HG03060 (cell line): ENCODE results near the gene PHACTR2.

Experiments
- ATAC-seq: cut with Tn5 transposase; IDR thresholded peaks from one replicate; pipeline ENCODE4 v1.9.1; 2021; ENCODE audit warnings: low read depth, moderate number of reproducible peaks; ENCODE audit not compliant: unreplicated experiment

Gene PHACTR2

GRCh38 chr6:143802833-143803565 is 125.2 kb downstream of the PHACTR2 start:
- no peak for ATAC-seq

- no peak for ATAC-seq
Measured at GRCh38 chr6:143803769-143804568, 126.2 kb downstream of the PHACTR2 start.

GRCh38 chr6:143804835-143805239 is 127.1 kb downstream of the PHACTR2 start:
- no peak for ATAC-seq

- ATAC-seq: no peak
Measured at GRCh38 chr6:143806282-143807102, 128.7 kb downstream of the PHACTR2 start.

- no peak for ATAC-seq
Measured at GRCh38 chr6:143807103-143807772, 129.5 kb downstream of the PHACTR2 start.

- no peak for ATAC-seq
Measured at GRCh38 chr6:143810745-143811144, 133.0 kb downstream of the PHACTR2 start.

- no peak for ATAC-seq
Measured at GRCh38 chr6:143811501-143812157, 133.9 kb downstream of the PHACTR2 start.

- no peak for ATAC-seq
Measured at GRCh38 chr6:143817621-143818020, 139.9 kb downstream of the PHACTR2 start.

GRCh38 chr6:143821359-143821758 is 143.6 kb downstream of the PHACTR2 start:
- no peak for ATAC-seq

- no peak for ATAC-seq
Measured at GRCh38 chr6:143822584-143823024, 144.8 kb downstream of the PHACTR2 start.

- no peak for ATAC-seq
Measured at GRCh38 chr6:143823548-143823947, 145.8 kb downstream of the PHACTR2 start.

- ATAC-seq: no peak
Measured at GRCh38 chr6:143828572-143828971, 150.8 kb downstream of the PHACTR2 start.

- no peak for ATAC-seq
Measured at GRCh38 chr6:143836150-143836549, 158.4 kb downstream of the PHACTR2 start.

GRCh38 chr6:143838395-143838794 is 160.6 kb downstream of the PHACTR2 start:
- ATAC-seq: no peak

GRCh38 chr6:143839196-143839595 is 161.4 kb downstream of the PHACTR2 start:
- ATAC-seq: no peak

- ATAC-seq: no peak
Measured at GRCh38 chr6:143840595-143841265, 163.0 kb downstream of the PHACTR2 start.

GRCh38 chr6:143842461-143842901 is 164.7 kb downstream of the PHACTR2 start:
- no peak for ATAC-seq

- ATAC-seq: peak; percentile 97
Measured at GRCh38 chr6:143842902-143843676, 165.3 kb downstream of the PHACTR2 start, which contains the start of gene LTV1. Gene LTV1 (plus strand): TSS chr6:143843338. CDS start chr6:143843478, 140 bp downstream.
